ENCODE measurements around the gene NT5DC3.
"Not testable (repeated sequence)": the region's sequence is repeated elsewhere in the genome, so short reads cannot be mapped to it uniquely, and the experiment has no call there.

NT5DC3 gene

GRCh38 chr12:103830730-103831320, 10.2 kb downstream of the NT5DC3 start:
- DNase-seq, result no peak

- no peak for DNase-seq
Observed at GRCh38 chr12:103830025-103830725, 10.9 kb downstream of the NT5DC3 start.

- no peak for DNase-seq
Observed at GRCh38 chr12:103829092-103829491, 11.9 kb downstream of the NT5DC3 start.

GRCh38 chr12:103827911-103828391, 13.1 kb downstream of the NT5DC3 start:
- no peak for DNase-seq

GRCh38 chr12:103824845-103825244, 16.2 kb downstream of the NT5DC3 start:
- no peak for DNase-seq

- no peak for DNase-seq
Observed at GRCh38 chr12:103824290-103824689, 16.7 kb downstream of the NT5DC3 start.

- no peak for DNase-seq
Observed at GRCh38 chr12:103823871-103824270, 17.2 kb downstream of the NT5DC3 start.

- no peak for DNase-seq
Observed at GRCh38 chr12:103821773-103822172, 19.3 kb downstream of the NT5DC3 start.

- DNase-seq, result no peak
Observed at GRCh38 chr12:103820881-103821489, 20.0 kb downstream of the NT5DC3 start.

GRCh38 chr12:103820361-103820760, 20.7 kb downstream of the NT5DC3 start:
- no peak for DNase-seq

- DNase-seq, result no peak
Observed at GRCh38 chr12:103819892-103820291, 21.1 kb downstream of the NT5DC3 start.

GRCh38 chr12:103819312-103819711, 21.7 kb downstream of the NT5DC3 start:
- no peak for DNase-seq

GRCh38 chr12:103817791-103818190, 23.2 kb downstream of the NT5DC3 start:
- DNase-seq, result no peak

GRCh38 chr12:103816663-103817062, 24.4 kb downstream of the NT5DC3 start:
- no peak for DNase-seq

- DNase-seq, result no peak
Observed at GRCh38 chr12:103814436-103814835, 26.6 kb downstream of the NT5DC3 start.

- no peak for DNase-seq
Observed at GRCh38 chr12:103813949-103814348, 27.1 kb downstream of the NT5DC3 start.

GRCh38 chr12:103813426-103813825, 27.6 kb downstream of the NT5DC3 start:
- DNase-seq, result no peak

- no peak for DNase-seq
Observed at GRCh38 chr12:103812789-103813188, 28.2 kb downstream of the NT5DC3 start.

- no peak for DNase-seq
Observed at GRCh38 chr12:103811791-103812190, 29.2 kb downstream of the NT5DC3 start.

- DNase-seq, result no peak
Observed at GRCh38 chr12:103810111-103810510, 30.9 kb downstream of the NT5DC3 start.

GRCh38 chr12:103809639-103810038, 31.4 kb downstream of the NT5DC3 start:
- not testable (repeated sequence) for DNase-seq

GRCh38 chr12:103809154-103809553, 31.9 kb downstream of the NT5DC3 start:
- no peak for DNase-seq

GRCh38 chr12:103808239-103808880, 32.7 kb downstream of the NT5DC3 start:
- no peak for DNase-seq
